GM12878 (cell line): Measurements from ENCODE around the gene ZNF385A. TPM values are rescaled to one million over a fixed set of nuclear protein-coding genes. Genes with fewer than 3 reads are reported as not detected.

Source experiments
- ATAC-seq: fragments of 200-7000 bp; cut with Tn5 transposase; 3 replicates; pipeline ENCODE4 v1.9.1; 2020; ENCODE audit warnings: mild to moderate bottlenecking, moderate library complexity
- BruUV-seq: library from RNA; stranded (reverse); fragments of 400-500 nt; replicated peaks from 2 replicates; lab custom pipeline; 2021; lab: Mats Ljungman, UMichigan
- CTCF ChIA-PET: fragments of 300-600 bp; sonication (Branson Sonifier 250); formaldehyde crosslinking; extraction: SDS; loops from one replicate; lab custom pipeline; 2021; ENCODE audit warnings: inconsistent platforms; lab: Yijun Ruan, JAX
- POLR2A ChIA-PET: fragments of 350-600 bp; formaldehyde crosslinking; extraction: SDS; loops from one replicate; lab custom pipeline; 2021; ENCODE audit warnings: inconsistent platforms; lab: Charles Lee
- RAD21 ChIA-PET: fragments of 300-600 bp; sonication (Branson Sonifier 250); formaldehyde crosslinking; loops from one replicate; lab custom pipeline; 2023; ENCODE audit warnings: antibody characterized with exemption; ENCODE audit not compliant: unreplicated experiment; lab: Charles Lee
- SMC1A ChIA-PET: fragments of 300-600 bp; sonication (Branson Sonifier 250); formaldehyde crosslinking; loops from one replicate; lab custom pipeline; 2023; ENCODE audit not compliant: unreplicated experiment, uncharacterized antibody; lab: Charles Lee
- DNase-seq: peaks from one replicate; pipeline ENCODE4 v3.0.0-alpha.2; 2011; ENCODE audit warnings: low read depth, low spot score
- FAIRE-seq: peaks from 3 replicates; lab custom pipeline; 2011; peaks lifted over from hg19 to GRCh38; lab: Jason Lieb, UNC
- H2AFZ ChIP-seq: 2 replicates; pipeline ENCODE4 v1.6.0; 2011; ENCODE audit warnings: low read depth, low read length, control low read depth; ENCODE audit not compliant: control insufficient read depth
- H3K27ac ChIP-seq: 2 replicates; pipeline ENCODE4 v1.5.1; 2011; ENCODE audit warnings: control low read depth; ENCODE audit not compliant: control insufficient read depth, insufficient read depth
- H3K27me3 ChIP-seq, 2 experiments: replicated peaks in 1 of 2; 2 replicates each; pipeline versions ENCODE4 v1.6.0 to v1.6.1; 2011; ENCODE audit warnings: low read length in 1 of 2; ENCODE audit not compliant: control insufficient read depth in 2 of 2, insufficient read depth in 2 of 2
- H3K36me3 ChIP-seq, 2 experiments: 2 replicates each; pipeline ENCODE4 v1.5.1; 2011; ENCODE audit warnings: low read length in 1 of 2; ENCODE audit not compliant: control insufficient read depth in 2 of 2, insufficient read depth in 2 of 2
- H3K4me1 ChIP-seq: 2 replicates; pipeline ENCODE4 v1.6.1; 2011; ENCODE audit warnings: mild to moderate bottlenecking, low read length, moderate library complexity, mixed read lengths; ENCODE audit not compliant: control insufficient read depth, insufficient read depth
- H3K4me2 ChIP-seq: 2 replicates; pipeline ENCODE4 v1.6.0; 2011; ENCODE audit warnings: control low read depth; ENCODE audit not compliant: control insufficient read depth, insufficient read depth
- H3K4me3 ChIP-seq: fragments of 200-600 bp; sonication (generic); 2 replicates; pipeline ENCODE4 v1.5.1; 2016
- H3K79me2 ChIP-seq: 2 replicates; pipeline ENCODE4 v1.6.0; 2011; ENCODE audit warnings: low read length; ENCODE audit not compliant: control insufficient read depth, insufficient read depth
- H3K9ac ChIP-seq: 2 replicates; pipeline ENCODE4 v1.8.0; 2011; ENCODE audit warnings: low read length, control low read depth, mixed read lengths; ENCODE audit not compliant: control insufficient read depth, insufficient read depth
- H3K9me3 ChIP-seq: replicated peaks from 3 replicates; pipeline ENCODE4 v1.5.1; 2011; ENCODE audit warnings: mild to moderate bottlenecking, low read length; ENCODE audit not compliant: control insufficient read depth, insufficient read depth
- H4K20me1 ChIP-seq: 2 replicates; pipeline ENCODE4 v1.6.0; 2011; ENCODE audit not compliant: control insufficient read depth, insufficient read depth
- BHLHE40 ChIP-seq, 2 experiments: fragments of 450-650 bp in 1 of 2; IDR thresholded peaks; 2 replicates each; pipeline ENCODE4 v1.6.1; 2011 to 2017; ENCODE audit warnings: low read depth in 2 of 2, borderline replicate concordance in 1 of 2, improper control_type of control experiment in 1 of 2, low read length in 1 of 2, mild to moderate bottlenecking in 1 of 2
- CBFB ChIP-seq: IDR thresholded peaks from 2 replicates; pipeline ENCODE4 v1.6.1; 2016; ENCODE audit warnings: antibody characterized with exemption, low read depth
- CREM ChIP-seq: IDR thresholded peaks from 2 replicates; pipeline ENCODE4 v1.6.1; 2014; ENCODE audit warnings: antibody characterized with exemption, low read depth
- MEF2B ChIP-seq: fragments of 450-650 bp; IDR thresholded peaks from 2 replicates; pipeline ENCODE4 v1.6.1; 2018; ENCODE audit warnings: mild to moderate bottlenecking, moderate library complexity; ENCODE audit not compliant: partially characterized antibody, poor library complexity, severe bottlenecking
- NFIC ChIP-seq: IDR thresholded peaks from 2 replicates; pipeline ENCODE4 v1.6.1; 2012; ENCODE audit warnings: low read depth, mild to moderate bottlenecking, inconsistent platforms, low read length, moderate library complexity
- POLR2AphosphoS5 ChIP-seq: IDR thresholded peaks from 2 replicates; pipeline ENCODE4 v1.6.1; 2011; ENCODE audit warnings: mild to moderate bottlenecking, low read length, inconsistent platforms
- WGBS: methylation state at CpG from one replicate; pipeline ENCODE4 v1.1.6; 2016; ENCODE audit warnings: low lambda C conversion rate; ENCODE audit not compliant: insufficient replicate concordance, insufficient coverage; ENCODE audit errors: missing lambda C conversion rate; 5-methylcytosine and 5-hydroxymethylcytosine counted together
- in situ Hi-C: fragments of 300-500 bp; cut with MboI; formaldehyde crosslinking; loops from 9 replicates; pipeline ENCODE4 v1.14.3; 2018; ENCODE audit warnings: mixed read lengths
- intact Hi-C: fragments of 100-400 bp; cut with micrococcal nuclease; formaldehyde crosslinking; loops from one replicate; pipeline ENCODE4 v1.14.2; 2022; ENCODE audit not compliant: unreplicated experiment
- polyA plus RNA-seq, 11 experiments: library from polyadenylated mRNA; depleted of rRNA in 4 of 11; unstranded in 6 of 11; stranded (reverse) in 5 of 11; fragments of >200 nt; fragmentation: Nextera tagmentation in 4 of 11; fragmentation: Illumina TruSeq in 1 of 11; extraction: Ambion mirVana in 4 of 11; extraction: Trizol in 1 of 11; gene quantifications; 1 replicate in 1 of 11; 2 replicates in 10 of 11; pipeline versions ENCODE4 v1.2.1 to v1.2.3, GENCODE V29; 2011 to 2016; ENCODE audit warnings: inconsistent platforms in 2 of 11, missing spikeins in 2 of 11, low read depth in 1 of 11
- total RNA-seq, 4 experiments: library from RNA; depleted of rRNA in 3 of 4; stranded (reverse); fragments of >200 nt in 3 of 4; fragmentation: Illumina TruSeq in 1 of 4; extraction: Trizol in 1 of 4; gene quantifications; 2 replicates each; pipeline versions ENCODE4 v1.2.1 to v1.2.3, GENCODE V29; 2013 to 2021
- TF ChIP-seq, protein P1 (sequence below): fragments of 450-650 bp; IDR thresholded peaks from 2 replicates; pipeline ENCODE4 v1.6.1; 2016; ENCODE audit warnings: mild to moderate bottlenecking
- TF ChIP-seq, protein P2 (sequence below): IDR thresholded peaks from 2 replicates; pipeline ENCODE4 v1.6.1; 2011; ENCODE audit warnings: borderline replicate concordance, low read depth, mild to moderate bottlenecking, moderate library complexity, low read length; ENCODE audit not compliant: insufficient read depth, poor library complexity, severe bottlenecking
- TF ChIP-seq, protein P3 (sequence below): IDR thresholded peaks from 2 replicates; pipeline ENCODE4 v1.6.1; 2012; ENCODE audit warnings: low read length, inconsistent platforms
- TF ChIP-seq, protein P4 (sequence below): fragments of 450-650 bp; IDR thresholded peaks from 2 replicates; pipeline ENCODE4 v1.6.1; 2017; ENCODE audit warnings: mild to moderate bottlenecking, moderate library complexity
- TF ChIP-seq, protein P5 (sequence below): fragments of 450-650 bp; formaldehyde crosslinking; IDR thresholded peaks from 2 replicates; pipeline ENCODE4 v1.5.0; 2022; ENCODE audit warnings: mild to moderate bottlenecking, missing genetic modification characterization

The ZNF385A gene
- total and polyA plus RNA-seq, 10 of the 15 experiments (the other 5 are each of a cell fraction or from before 2014, with no cell fraction given), result 0.26 to 26.1 (median 4.9) TPM

DNA sequence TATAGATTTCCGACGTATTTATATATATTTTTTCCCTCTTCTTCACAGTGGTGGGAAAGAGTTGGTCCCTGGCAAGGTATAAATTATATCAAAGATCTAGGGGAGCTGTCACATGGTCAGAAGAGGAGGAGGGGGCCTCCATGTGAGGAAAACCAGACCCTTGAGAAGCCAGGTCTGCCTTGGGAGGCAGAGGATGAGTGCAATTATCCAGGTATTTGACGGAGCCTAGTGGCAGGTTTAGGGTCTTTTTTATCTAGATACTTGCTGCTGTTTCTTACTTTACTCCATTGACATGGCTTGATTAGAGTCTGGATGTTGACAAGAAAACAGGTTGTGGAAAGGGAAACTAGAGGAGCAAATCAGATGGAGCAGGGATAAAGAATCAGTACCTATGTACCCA, 54.1 kb downstream of the ZNF385A start:
- WGBS, result 98% methylated on average over 3 of the region's 3 CpGs
- H3K79me2 ChIP-seq, result peaks cover 19% of the 10 kb centered on the region
- TF ChIP-seq, protein P1, sequence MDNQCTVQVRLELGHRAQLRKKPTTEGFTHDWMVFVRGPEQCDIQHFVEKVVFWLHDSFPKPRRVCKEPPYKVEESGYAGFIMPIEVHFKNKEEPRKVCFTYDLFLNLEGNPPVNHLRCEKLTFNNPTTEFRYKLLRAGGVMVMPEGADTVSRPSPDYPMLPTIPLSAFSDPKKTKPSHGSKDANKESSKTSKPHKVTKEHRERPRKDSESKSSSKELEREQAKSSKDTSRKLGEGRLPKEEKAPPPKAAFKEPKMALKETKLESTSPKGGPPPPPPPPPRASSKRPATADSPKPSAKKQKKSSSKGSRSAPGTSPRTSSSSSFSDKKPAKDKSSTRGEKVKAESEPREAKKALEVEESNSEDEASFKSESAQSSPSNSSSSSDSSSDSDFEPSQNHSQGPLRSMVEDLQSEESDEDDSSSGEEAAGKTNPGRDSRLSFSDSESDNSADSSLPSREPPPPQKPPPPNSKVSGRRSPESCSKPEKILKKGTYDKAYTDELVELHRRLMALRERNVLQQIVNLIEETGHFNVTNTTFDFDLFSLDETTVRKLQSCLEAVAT, result no peak
- no peak for TF ChIP-seq MEF2B
- TF ChIP-seq BHLHE40 (IDR thresholded peaks at IDR 0.05; ENCODE audit: borderline replicate concordance in 1 of 2, low read depth in 2 of 2, low read length in 1 of 2), result no peak
- TF ChIP-seq, protein P2, sequence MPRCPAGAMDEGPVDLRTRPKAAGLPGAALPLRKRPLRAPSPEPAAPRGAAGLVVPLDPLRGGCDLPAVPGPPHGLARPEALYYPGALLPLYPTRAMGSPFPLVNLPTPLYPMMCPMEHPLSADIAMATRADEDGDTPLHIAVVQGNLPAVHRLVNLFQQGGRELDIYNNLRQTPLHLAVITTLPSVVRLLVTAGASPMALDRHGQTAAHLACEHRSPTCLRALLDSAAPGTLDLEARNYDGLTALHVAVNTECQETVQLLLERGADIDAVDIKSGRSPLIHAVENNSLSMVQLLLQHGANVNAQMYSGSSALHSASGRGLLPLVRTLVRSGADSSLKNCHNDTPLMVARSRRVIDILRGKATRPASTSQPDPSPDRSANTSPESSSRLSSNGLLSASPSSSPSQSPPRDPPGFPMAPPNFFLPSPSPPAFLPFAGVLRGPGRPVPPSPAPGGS, result no peak
- TF ChIP-seq, protein P3, sequence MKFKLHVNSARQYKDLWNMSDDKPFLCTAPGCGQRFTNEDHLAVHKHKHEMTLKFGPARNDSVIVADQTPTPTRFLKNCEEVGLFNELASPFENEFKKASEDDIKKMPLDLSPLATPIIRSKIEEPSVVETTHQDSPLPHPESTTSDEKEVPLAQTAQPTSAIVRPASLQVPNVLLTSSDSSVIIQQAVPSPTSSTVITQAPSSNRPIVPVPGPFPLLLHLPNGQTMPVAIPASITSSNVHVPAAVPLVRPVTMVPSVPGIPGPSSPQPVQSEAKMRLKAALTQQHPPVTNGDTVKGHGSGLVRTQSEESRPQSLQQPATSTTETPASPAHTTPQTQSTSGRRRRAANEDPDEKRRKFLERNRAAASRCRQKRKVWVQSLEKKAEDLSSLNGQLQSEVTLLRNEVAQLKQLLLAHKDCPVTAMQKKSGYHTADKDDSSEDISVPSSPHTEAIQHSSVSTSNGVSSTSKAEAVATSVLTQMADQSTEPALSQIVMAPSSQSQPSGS, result no peak
- TF ChIP-seq, protein P4, sequence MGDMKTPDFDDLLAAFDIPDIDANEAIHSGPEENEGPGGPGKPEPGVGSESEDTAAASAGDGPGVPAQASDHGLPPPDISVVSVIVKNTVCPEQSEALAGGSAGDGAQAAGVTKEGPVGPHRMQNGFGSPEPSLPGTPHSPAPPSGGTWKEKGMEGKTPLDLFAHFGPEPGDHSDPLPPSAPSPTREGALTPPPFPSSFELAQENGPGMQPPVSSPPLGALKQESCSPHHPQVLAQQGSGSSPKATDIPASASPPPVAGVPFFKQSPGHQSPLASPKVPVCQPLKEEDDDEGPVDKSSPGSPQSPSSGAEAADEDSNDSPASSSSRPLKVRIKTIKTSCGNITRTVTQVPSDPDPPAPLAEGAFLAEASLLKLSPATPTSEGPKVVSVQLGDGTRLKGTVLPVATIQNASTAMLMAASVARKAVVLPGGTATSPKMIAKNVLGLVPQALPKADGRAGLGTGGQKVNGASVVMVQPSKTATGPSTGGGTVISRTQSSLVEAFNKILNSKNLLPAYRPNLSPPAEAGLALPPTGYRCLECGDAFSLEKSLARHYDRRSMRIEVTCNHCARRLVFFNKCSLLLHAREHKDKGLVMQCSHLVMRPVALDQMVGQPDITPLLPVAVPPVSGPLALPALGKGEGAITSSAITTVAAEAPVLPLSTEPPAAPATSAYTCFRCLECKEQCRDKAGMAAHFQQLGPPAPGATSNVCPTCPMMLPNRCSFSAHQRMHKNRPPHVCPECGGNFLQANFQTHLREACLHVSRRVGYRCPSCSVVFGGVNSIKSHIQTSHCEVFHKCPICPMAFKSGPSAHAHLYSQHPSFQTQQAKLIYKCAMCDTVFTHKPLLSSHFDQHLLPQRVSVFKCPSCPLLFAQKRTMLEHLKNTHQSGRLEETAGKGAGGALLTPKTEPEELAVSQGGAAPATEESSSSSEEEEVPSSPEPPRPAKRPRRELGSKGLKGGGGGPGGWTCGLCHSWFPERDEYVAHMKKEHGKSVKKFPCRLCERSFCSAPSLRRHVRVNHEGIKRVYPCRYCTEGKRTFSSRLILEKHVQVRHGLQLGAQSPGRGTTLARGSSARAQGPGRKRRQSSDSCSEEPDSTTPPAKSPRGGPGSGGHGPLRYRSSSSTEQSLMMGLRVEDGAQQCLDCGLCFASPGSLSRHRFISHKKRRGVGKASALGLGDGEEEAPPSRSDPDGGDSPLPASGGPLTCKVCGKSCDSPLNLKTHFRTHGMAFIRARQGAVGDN, result no peak
- TF ChIP-seq CREM, result no peak
- TF ChIP-seq NFIC, result no peak
- TF ChIP-seq, protein P5, sequence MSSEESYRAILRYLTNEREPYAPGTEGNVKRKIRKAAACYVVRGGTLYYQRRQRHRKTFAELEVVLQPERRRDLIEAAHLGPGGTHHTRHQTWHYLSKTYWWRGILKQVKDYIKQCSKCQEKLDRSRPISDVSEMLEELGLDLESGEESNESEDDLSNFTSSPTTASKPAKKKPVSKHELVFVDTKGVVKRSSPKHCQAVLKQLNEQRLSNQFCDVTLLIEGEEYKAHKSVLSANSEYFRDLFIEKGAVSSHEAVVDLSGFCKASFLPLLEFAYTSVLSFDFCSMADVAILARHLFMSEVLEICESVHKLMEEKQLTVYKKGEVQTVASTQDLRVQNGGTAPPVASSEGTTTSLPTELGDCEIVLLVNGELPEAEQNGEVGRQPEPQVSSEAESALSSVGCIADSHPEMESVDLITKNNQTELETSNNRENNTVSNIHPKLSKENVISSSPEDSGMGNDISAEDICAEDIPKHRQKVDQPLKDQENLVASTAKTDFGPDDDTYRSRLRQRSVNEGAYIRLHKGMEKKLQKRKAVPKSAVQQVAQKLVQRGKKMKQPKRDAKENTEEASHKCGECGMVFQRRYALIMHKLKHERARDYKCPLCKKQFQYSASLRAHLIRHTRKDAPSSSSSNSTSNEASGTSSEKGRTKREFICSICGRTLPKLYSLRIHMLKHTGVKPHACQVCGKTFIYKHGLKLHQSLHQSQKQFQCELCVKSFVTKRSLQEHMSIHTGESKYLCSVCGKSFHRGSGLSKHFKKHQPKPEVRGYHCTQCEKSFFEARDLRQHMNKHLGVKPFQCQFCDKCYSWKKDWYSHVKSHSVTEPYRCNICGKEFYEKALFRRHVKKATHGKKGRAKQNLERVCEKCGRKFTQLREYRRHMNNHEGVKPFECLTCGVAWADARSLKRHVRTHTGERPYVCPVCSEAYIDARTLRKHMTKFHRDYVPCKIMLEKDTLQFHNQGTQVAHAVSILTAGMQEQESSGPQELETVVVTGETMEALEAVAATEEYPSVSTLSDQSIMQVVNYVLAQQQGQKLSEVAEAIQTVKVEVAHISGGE (CRISPR knock-in tag), result no peak
- no peak for TF ChIP-seq CBFB
- no peak for TF ChIP-seq POLR2AphosphoS5

More for the DNA sequence above, 54.1 kb downstream of the ZNF385A start:
- ATAC-seq (no peak), DNase-seq (no peak), FAIRE-seq (no peak)
- no TSS peak for BruUV-seq
- Histone ChIP-seq H2AFZ (no peak overlapping the region), H3K27me3 (no peaks in the 10 kb centered on the region), H4K20me1 (no peaks in the 10 kb centered on the region), H3K27ac (no peak overlapping the region), H3K9ac (no peak overlapping the region), H3K4me3 (no peak overlapping the region), H3K9me3 (no peaks in the 10 kb centered on the region), H3K4me1 (no peaks in the 10 kb centered on the region), H3K4me2 (no peak overlapping the region), H3K36me3 (peaks cover 0 to 5% of the 10 kb centered on the region in 2 experiments; a peak in 1 of 4 replicates)
- in situ Hi-C loops (no loop called here), intact Hi-C loops (no loop called here)
- SMC1A ChIA-PET, result no interaction called here
- POLR2A ChIA-PET, result interaction anchor here (0.5 kb wide), 1 partner anchor 79 kb away, joined by 3 read pairs; no protein-coding TSS in a partner anchor
- CTCF ChIA-PET, result interaction anchor here (0.7 to 1.1 kb wide), 2 partner anchors 28 to 108 kb away, joined by 3 read pairs; no protein-coding TSS in a partner anchor
- RAD21 ChIA-PET, result no interaction called here
